Lower leg skin (tissue), 3 donors: ENCODE results near the gene ORC6.

Source experiments
- CTCF ChIP-seq, 3 donors: fragments of 450-650 bp; IDR thresholded peaks; one replicate each; pipeline ENCODE4 v1.5.1; 2016; ENCODE audit warnings: antibody characterized with exemption in 3 of 3, mild to moderate bottlenecking in 3 of 3, moderate library complexity in 2 of 3
- POLR2A ChIP-seq, 2 donors: fragments of 450-650 bp; IDR thresholded peaks; one replicate each; pipeline ENCODE4 v1.6.1; 2016 to 2017; ENCODE audit warnings: antibody characterized with exemption in 2 of 2, mild to moderate bottlenecking in 1 of 2, moderate library complexity in 1 of 2

- TF ChIP-seq CTCF (IDR thresholded peaks at IDR 0.05) (no peak), POLR2A (IDR thresholded peaks at IDR 0.05) (no peak)
These were observed 20.1 kb downstream of the ORC6 start for GRCh38 chr16:46709469-46710005.
